H7 (cell line): ENCODE measurements around the gene BUD23. TPM values are rescaled to one million over a fixed set of nuclear protein-coding genes. Genes with fewer than 3 reads are reported as not detected.
A peak's percentile ranks its signal among the peaks of the same experiment; 100 is the strongest.

Experiments used
- DNase-seq: peaks from one replicate; pipeline ENCODE4 v3.0.0; 2012
- H3K27me3 ChIP-seq: 2 replicates; pipeline ENCODE4 v1.6.0; 2011; ENCODE audit warnings: mild to moderate bottlenecking, low read length; ENCODE audit not compliant: control insufficient read depth, insufficient read depth
- H3K36me3 ChIP-seq: replicated peaks from 2 replicates; pipeline ENCODE4 v1.5.1; 2011; ENCODE audit warnings: low read length; ENCODE audit not compliant: control insufficient read depth, insufficient read depth
- H3K4me3 ChIP-seq: 2 replicates; pipeline ENCODE4 v1.5.1; 2011; ENCODE audit warnings: low read depth, mild to moderate bottlenecking, control low read depth, low read length, moderate library complexity; ENCODE audit not compliant: insufficient read depth
- total RNA-seq: library from RNA; depleted of rRNA; stranded (reverse); fragments of >200 nt; shearing (Covaris generic); gene quantifications from 2 replicates; pipeline ENCODE4 v1.2.3, GENCODE V29; 2014; rRNA removed

The BUD23 gene
- 39.3 and 48.0 TPM in 2 replicates for total RNA-seq

GRCh38 chr7:73683056-73683787 lies at the start of gene BUD23, which contains the start of gene DNAJC30:
TSS of gene BUD23 (plus strand) at chr7:73683597. CDS start at chr7:73683626, 29 bp downstream.
TSS of gene DNAJC30 (minus strand) at chr7:73683453. CDS start at chr7:73683423, 30 bp downstream.
- DNase-seq: peak; percentile 99
- H3K27me3 ChIP-seq: no peaks in the 10 kb centered on the region
- H3K4me3 ChIP-seq: peak within 1 kb of the TSS; percentile 95
- peaks cover 5% of the 10 kb centered on the region for H3K36me3 ChIP-seq

GRCh38 chr7:73633844-73634243 lies 49.6 kb upstream of the BUD23 start:
- Histone ChIP-seq H3K36me3 (no peaks in the 10 kb centered on the region), H3K4me3 (no peak overlapping the region), H3K27me3 (no peaks in the 10 kb centered on the region; the same call in 1 of the 2 replicates)
- DNase-seq: no peak

- Histone ChIP-seq H3K36me3 (no peaks in the 10 kb centered on the region), H3K4me3 (no peak overlapping the region), H3K27me3 (no peaks in the 10 kb centered on the region; the same call in 1 of the 2 replicates)
- DNase-seq: no peak
These were observed 47.8 kb upstream of the BUD23 start for GRCh38 chr7:73635428-73636200.

- Histone ChIP-seq H3K4me3 (no peak overlapping the region), H3K36me3 (no peaks in the 10 kb centered on the region), H3K27me3 (no peaks in the 10 kb centered on the region)
- no peak for DNase-seq
These were observed 44.5 kb upstream of the BUD23 start for GRCh38 chr7:73638911-73639310.

- Histone ChIP-seq H3K4me3 (no peak overlapping the region), H3K27me3 (peaks cover 22% of the 10 kb centered on the region), H3K36me3 (no peaks in the 10 kb centered on the region)
- DNase-seq: no peak
These were observed 40.6 kb upstream of the BUD23 start for GRCh38 chr7:73642834-73643233.

- no peak overlapping the region for H3K4me3 ChIP-seq
- no peak for DNase-seq
- H3K27me3 ChIP-seq: peaks cover 40% of the 10 kb centered on the region
- H3K36me3 ChIP-seq: no peaks in the 10 kb centered on the region
These were observed 38.6 kb upstream of the BUD23 start for GRCh38 chr7:73644688-73645286.

GRCh38 chr7:73645643-73646174 lies 37.7 kb upstream of the BUD23 start:
- Histone ChIP-seq H3K4me3 (no peak overlapping the region), H3K36me3 (no peaks in the 10 kb centered on the region), H3K27me3 (peaks cover 44% of the 10 kb centered on the region)
- no peak for DNase-seq

GRCh38 chr7:73646785-73647724 lies 36.3 kb upstream of the BUD23 start:
- H3K4me3 ChIP-seq: peak overlapping the region; percentile 64; the same call in 1 of the 2 replicates
- H3K36me3 ChIP-seq: no peaks in the 10 kb centered on the region
- DNase-seq: no peak
- peaks cover 44% of the 10 kb centered on the region for H3K27me3 ChIP-seq

GRCh38 chr7:73647725-73648592 lies 35.4 kb upstream of the BUD23 start:
- peaks cover 44% of the 10 kb centered on the region for H3K27me3 ChIP-seq
- no peaks in the 10 kb centered on the region for H3K36me3 ChIP-seq
- H3K4me3 ChIP-seq: peak overlapping the region; percentile 64
- DNase-seq: peak; percentile 89

GRCh38 chr7:73648593-73649332 lies 34.6 kb upstream of the BUD23 start:
- DNase-seq: no peak
- no peak overlapping the region; the same call in 1 of the 2 replicates for H3K4me3 ChIP-seq
- peaks cover 44% of the 10 kb centered on the region for H3K27me3 ChIP-seq
- H3K36me3 ChIP-seq: no peaks in the 10 kb centered on the region

- Histone ChIP-seq H3K4me3 (no peak overlapping the region), H3K27me3 (peaks cover 44% of the 10 kb centered on the region), H3K36me3 (no peaks in the 10 kb centered on the region)
- DNase-seq: no peak
These were observed 33.8 kb upstream of the BUD23 start for GRCh38 chr7:73649576-73649975.

- Histone ChIP-seq H3K4me3 (no peak overlapping the region), H3K36me3 (no peaks in the 10 kb centered on the region), H3K27me3 (peaks cover 42% of the 10 kb centered on the region)
- DNase-seq: no peak
These were observed 32.9 kb upstream of the BUD23 start for GRCh38 chr7:73650524-73650923.
